Globus pallidus (tissue), 1 donor: ENCODE measurements around the gene GNMT.
"Not testable (repeated sequence)": the region's sequence is repeated elsewhere in the genome, so short reads cannot be mapped to it uniquely, and the experiment has no call there.

Experiments
- DNase-seq: peaks from one replicate; pipeline ENCODE4 v3.0.0-alpha.2; 2015; ENCODE audit warnings: low spot score

The GNMT gene

DNA sequence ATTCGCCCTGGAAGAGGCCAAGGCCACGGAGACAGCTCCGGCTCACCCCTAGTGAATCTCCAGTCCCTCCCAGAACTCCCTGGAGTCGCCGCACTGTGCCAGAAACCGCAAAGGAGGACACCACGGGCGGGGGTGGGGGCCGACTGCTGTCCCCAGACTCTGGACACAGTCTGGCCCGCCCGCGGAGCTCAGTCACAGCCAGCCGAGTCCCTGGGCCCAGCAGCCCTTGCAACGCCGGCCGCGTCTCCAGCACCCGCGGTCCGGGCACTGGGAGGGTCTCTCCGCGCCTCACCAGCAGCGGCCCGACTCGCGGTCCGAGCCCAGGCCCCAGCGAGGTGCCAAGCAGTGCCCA, 17.9 kb downstream of the GNMT start:
- DNase-seq, result no peak

- peak; percentile 78 for DNase-seq
Measured at GRCh38 chr6:42978839-42979522, 18.4 kb downstream of the GNMT start, which contains the start of gene PEX6. PEX6 (minus strand) TSS chr6:42979181; CDS start chr6:42979150, 31 bp downstream.

DNA sequence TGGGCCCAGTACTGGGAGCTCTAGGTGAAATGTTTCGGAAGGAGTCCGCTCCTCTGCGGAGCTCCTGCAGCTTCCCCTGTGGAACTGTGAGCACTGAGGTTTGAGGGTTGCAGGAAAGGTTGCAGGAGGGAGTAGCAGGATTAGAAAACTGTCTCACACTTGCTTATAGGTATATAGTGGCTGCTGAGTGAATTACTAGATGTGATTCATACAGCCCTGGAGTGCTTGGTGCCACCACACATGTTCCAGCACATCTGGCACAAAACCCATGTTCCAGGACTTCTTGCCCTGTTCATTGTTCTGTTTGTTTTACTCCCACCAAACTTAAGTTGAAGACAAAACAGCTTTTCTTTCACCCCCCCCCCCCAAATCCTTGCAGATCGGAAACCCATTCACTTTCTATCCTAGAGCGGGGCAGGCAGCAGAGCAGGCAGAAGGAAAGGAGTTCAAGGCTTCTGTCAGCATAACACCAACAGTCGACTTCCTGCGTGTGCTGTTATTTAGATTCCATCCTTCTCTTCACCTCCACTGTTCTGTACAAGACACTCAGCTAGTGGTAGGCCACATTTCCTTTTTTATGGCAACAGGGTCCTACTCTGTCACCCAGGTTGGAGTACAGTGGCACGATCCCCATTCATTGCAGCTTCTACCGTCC, 19.1 kb downstream of the GNMT start:
- no peak for DNase-seq

- DNase-seq, result no peak
Measured at GRCh38 chr6:42981836-42982235, 21.3 kb downstream of the GNMT start.

GRCh38 chr6:42984001-42984923, 23.7 kb downstream of the GNMT start, which contains the start of gene PPP2R5D:
PPP2R5D (plus strand) TSS chr6:42984570; CDS start chr6:42984678, 108 bp downstream.
- peak; percentile 99 for DNase-seq

GRCh38 chr6:42984924-42985475, 24.4 kb downstream of the GNMT start:
- DNase-seq, result no peak

GRCh38 chr6:42987533-42988451, 27.2 kb downstream of the GNMT start:
- no peak for DNase-seq

GRCh38 chr6:42988486-42989020, 28.0 kb downstream of the GNMT start:
- DNase-seq, result no peak

GRCh38 chr6:42989923-42990322, 29.4 kb downstream of the GNMT start:
- DNase-seq, result no peak

- no peak for DNase-seq
Measured at GRCh38 chr6:42993445-42993844, 32.9 kb downstream of the GNMT start.

DNA sequence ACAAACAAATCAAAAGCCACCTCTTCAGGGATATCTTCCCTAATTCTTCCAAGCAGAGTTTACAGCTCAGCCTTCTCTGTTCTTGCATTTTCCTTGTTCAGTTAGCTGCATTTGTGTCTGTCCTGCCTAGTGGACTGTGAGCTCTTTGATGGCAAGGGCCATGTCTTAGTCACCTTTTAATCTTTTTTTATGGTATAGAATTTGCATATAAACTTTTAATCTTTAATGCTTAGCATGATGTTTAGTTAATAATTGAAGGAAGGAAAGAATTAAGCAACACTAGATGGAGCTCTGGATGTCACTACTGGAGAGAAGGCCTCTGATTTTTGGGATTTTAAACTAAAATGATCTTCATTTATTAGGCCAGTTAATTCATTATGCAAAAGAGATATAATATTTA, 36.0 kb downstream of the GNMT start:
- DNase-seq, result no peak

DNA sequence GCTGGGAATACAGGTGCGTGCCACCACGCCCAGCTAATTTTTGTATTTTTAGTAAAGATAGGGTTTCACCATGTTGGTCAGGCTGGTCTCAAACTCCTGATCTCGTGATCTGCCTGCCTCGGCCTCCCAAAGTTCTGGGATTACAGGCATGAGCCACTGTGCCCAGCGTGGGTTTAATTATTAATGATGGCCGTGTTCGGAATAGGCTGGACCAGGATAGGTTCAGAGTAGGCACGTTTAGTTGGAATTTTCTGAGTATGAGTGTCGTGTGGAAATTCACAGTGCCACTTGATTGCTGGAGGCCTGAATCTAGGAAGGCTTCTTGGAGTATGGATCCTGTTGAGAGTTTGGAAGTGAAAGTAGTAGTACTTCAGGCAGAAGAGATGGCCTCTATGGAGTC, 37.7 kb downstream of the GNMT start:
- not testable (repeated sequence) for DNase-seq

GRCh38 chr6:43001843-43002242, 41.3 kb downstream of the GNMT start:
- no peak for DNase-seq

GRCh38 chr6:43005844-43006243, 45.3 kb downstream of the GNMT start:
- DNase-seq, result no peak

DNA sequence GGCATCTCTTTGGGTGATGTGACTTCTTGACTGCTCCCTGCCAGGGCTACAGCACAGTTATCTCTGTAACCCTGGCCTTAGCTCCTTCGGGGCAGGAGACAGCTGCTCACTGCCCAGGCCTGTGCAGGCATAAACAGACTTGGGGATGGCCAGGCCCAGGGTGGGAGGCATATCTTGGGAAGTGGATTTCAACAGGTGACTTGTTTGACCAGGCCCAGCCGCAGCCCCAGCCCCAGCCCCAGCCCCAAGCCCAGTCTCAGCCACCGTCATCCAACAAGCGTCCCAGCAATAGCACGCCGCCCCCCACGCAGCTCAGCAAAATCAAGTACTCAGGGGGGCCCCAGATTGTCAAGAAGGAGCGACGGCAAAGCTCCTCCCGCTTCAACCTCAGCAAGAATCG, 45.7 kb downstream of the GNMT start:
- DNase-seq, result no peak

DNA sequence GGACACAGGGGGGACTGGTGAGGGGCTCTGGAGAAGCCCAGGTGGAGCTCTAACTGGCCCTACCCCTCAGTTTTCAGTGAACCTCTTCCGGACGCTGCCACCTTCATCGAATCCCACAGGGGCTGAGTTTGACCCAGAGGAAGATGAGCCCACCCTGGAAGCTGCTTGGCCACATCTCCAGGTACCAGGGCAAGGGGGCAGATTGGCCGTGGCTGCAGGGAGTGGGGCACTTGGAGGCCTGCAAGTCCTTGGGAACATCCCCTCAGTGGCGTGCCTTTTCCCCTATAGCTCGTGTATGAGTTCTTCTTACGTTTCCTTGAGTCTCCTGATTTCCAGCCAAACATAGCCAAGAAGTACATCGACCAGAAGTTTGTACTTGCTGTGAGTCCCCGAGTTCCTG, 46.6 kb downstream of the GNMT start:
- no peak for DNase-seq

- DNase-seq, result no peak
Measured at GRCh38 chr6:43009124-43009523, 48.6 kb downstream of the GNMT start.

GRCh38 chr6:43011207-43011606, 50.7 kb downstream of the GNMT start:
- no peak for DNase-seq

GRCh38 chr6:43012364-43012763, 51.8 kb downstream of the GNMT start:
- DNase-seq, result no peak

DNA sequence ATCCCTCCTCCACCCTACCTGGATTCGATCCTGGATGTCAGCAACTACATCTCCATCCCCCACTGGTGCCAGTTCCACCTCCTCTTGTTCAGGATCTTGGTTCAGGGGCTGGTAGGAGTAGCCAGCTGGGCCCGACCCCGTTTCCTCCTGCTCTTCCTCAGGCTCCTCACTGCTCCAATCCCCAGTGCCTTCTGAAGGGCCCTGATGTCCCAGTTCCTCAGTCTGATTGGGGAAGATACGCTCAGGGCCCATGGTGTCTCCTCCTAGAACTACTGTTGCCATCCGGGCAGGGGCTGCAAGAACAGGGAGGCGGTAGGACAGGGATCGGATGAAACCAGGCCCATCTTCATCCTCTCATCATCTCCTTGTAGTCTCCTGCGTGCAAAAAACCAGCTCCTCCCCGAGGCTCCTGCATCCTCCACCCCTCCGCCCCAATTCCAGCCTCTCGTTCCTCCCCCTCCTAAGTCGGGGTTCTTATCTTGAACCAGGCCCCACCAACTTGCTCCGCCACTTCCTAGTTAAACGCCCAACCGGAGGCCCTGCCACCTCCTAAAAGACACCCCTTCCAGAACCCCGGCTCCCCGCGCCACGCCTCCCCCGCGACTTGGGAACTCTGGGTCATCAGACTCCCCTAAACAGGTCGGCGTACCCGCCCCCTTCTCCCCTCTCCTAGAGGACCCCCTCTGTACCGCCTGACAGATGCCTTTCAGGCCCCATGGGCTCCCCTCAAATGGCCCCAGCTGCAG, 52.7 kb downstream of the GNMT start:
- no peak for DNase-seq
